CD4-positive, alpha-beta T cell treated with Interleukin-17A for 4 hours (primary cell): ENCODE results near the gene OR52A1.

Experiments used
- DNase-seq: peaks from one replicate; pipeline ENCODE4 v3.0.0-alpha.2; 2020; ENCODE audit warnings: mixed read lengths

Gene OR52A1

DNA sequence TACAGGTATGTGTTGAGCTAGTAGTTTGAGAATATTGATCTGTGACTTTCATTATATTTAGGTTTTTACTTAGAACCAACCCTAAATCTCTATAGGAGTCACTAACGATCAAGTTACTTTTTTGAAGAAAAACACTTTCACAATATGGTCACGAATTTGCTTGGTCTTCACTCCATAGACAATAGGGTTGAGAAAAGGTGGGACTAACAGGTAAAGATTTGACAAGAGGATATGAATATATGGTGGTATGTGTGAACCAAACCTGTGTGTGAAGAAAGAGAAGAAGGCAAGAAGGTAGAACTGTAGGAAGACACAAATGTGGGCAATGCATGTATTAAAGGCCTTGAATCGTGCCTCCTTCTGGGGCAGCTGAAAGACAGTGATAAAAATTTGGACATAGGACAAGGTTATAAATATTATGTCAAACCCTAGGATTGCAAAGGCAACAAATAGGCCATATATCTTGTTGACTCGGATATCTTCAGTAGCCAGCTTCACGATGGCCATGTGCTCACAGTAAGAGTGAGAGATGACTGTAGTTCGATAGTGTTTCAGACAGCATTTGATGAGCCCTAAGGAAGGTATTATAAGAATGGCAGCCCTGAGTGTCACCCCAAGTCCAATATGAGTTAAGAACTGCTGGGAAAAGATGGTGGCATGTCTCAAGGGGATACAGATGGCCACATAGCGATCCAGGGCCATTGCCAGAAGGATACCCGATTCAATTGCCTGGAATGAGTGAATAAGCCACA lies 22.8 kb downstream of the OR52A1 start:
- no peak for DNase-seq

GRCh38 chr11:5129457-5129877 lies 25.1 kb downstream of the OR52A1 start:
- no peak for DNase-seq

- DNase-seq, result no peak
Measured at GRCh38 chr11:5124891-5125620, 29.5 kb downstream of the OR52A1 start.

DNA sequence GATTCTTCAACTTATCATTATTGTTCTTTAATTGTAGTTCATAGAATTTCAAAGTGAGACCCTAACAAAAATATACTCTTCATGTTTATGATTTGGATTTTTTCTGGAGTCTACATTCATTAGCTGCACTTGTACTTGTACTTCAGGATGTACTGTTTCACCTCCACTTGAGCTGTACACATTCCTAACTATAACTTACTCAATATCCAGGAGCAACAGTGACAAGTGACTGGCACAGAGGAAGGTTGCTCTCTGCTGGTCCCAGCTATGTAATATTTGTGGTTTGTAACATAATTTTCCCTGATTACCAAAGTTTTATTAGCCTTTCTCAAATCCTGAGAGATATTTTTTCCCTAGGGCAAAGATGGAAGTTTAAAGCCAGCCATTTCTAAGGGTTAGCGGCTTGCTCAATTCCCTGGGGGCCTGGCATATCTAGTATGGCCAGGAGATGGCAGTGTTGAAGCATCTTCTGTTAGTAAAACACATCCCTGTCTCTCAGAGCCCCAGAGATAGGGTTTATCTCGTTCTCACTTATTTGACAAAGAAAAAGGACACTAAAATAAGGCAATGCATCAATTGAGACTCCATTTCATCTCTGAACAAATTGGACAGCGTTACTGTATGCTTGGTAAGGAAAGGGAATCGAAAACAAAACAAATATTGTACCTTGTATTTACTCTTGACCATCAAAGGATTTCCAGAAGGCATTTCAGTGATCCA lies 30.6 kb downstream of the OR52A1 start:
- DNase-seq, result peak; percentile 46

DNA sequence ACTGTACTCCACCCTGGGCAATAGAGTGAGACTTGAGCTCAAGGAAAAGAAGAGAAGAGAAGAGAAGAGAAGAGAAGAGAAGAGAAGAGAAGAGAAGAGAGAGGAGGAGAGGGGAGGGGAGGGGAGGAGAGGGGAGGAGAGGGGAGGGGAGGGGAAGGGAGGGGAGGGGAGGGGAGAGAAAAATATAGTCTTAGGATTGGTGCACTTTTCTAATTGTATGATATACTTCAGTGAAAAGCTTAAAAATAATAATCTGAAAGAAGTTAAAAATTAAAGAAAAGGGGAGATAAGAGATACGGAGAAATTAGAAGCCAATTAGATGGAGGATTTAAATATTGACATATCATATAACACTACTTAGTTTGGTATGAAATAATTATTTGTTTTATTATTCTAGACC lies 35.7 kb downstream of the OR52A1 start:
- no peak for DNase-seq

DNA sequence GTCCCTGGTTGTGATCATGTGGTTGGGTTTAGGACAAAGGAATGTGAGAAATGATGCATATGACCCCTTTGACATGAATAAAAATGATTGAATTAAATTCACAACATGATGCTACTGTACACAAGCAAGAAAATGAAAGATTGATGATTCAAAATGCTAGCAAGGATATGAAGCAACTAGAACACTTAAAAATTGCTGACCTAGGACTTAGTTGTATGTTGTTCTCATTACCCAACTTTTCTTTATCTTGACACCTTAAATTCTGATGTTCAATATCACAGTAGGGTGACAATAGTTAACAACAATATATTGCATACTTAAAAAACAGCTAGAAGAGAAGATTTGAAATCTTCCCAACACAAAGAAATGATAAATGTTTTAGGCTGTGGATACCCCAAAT lies 37.0 kb downstream of the OR52A1 start:
- DNase-seq, result no peak

- DNase-seq, result no peak
Measured at GRCh38 chr11:5115339-5115738, 39.2 kb downstream of the OR52A1 start.

- no peak for DNase-seq
Measured at GRCh38 chr11:5107285-5107684, 47.3 kb downstream of the OR52A1 start.

- DNase-seq, result no peak
Measured at GRCh38 chr11:5103066-5103465, 51.5 kb downstream of the OR52A1 start.

GRCh38 chr11:5102246-5102645 lies 52.3 kb downstream of the OR52A1 start:
- no peak for DNase-seq

- no peak for DNase-seq
Measured at GRCh38 chr11:5096011-5096410, 58.5 kb downstream of the OR52A1 start.
